Naive thymus-derived CD4-positive, alpha-beta T cell (primary cell): ENCODE measurements around the gene IL19. TPM values are rescaled to one million over a fixed set of nuclear protein-coding genes. Genes with fewer than 3 reads are reported as not detected.
"Not testable (repeated sequence)": the region's sequence is repeated elsewhere in the genome, so short reads cannot be mapped to it uniquely, and the experiment has no call there.

Experiments used
- ATAC-seq: fragments of 150-1000 bp; cut with Tn5 transposase; 2 replicates; pipeline ENCODE4 v1.10.0; 2021; ENCODE audit warnings: mild to moderate bottlenecking, moderate library complexity
- CTCF ChIA-PET: fragments of 350-600 bp; sonication (Branson Sonifier 250); formaldehyde crosslinking; loops from one replicate; lab custom pipeline; 2021; ENCODE audit warnings: antibody characterized with exemption; lab: Charles Lee
- POLR2A ChIA-PET: fragments of 350-600 bp; sonication (Branson Sonifier 250); formaldehyde crosslinking; loops from one replicate; lab custom pipeline; 2021; ENCODE audit warnings: antibody characterized with exemption, inconsistent platforms; lab: Charles Lee
- DNase-seq, 9 donors: peaks; one replicate each; pipeline versions ENCODE4 v3.0.0 to v3.0.0-alpha.2; 2020 to 2022; ENCODE audit warnings: mixed read lengths in 1 of 9
- H3K27ac ChIP-seq: one replicate; pipeline ENCODE4 v1.7.0; 2013; ENCODE audit warnings: mild to moderate bottlenecking, low read depth, low read length, moderate library complexity
- H3K27me3 ChIP-seq, 2 donors: one replicate each; pipeline ENCODE4 v1.7.0; 2013; ENCODE audit warnings: low read length in 2 of 2, mild to moderate bottlenecking in 2 of 2, moderate library complexity in 2 of 2; ENCODE audit not compliant: control insufficient read depth in 2 of 2, insufficient read depth in 2 of 2
- H3K36me3 ChIP-seq, 3 experiments: 1 replicate in 2 of 3; 2 replicates in 1 of 3; pipeline ENCODE4 v1.7.0; 2013; ENCODE audit warnings: low read length in 3 of 3, mild to moderate bottlenecking in 3 of 3, moderate library complexity in 1 of 3; ENCODE audit not compliant: insufficient read depth in 3 of 3, control insufficient read depth in 2 of 3
- H3K4me1 ChIP-seq, 2 donors: one replicate each; pipeline ENCODE4 v1.7.0; 2013; ENCODE audit warnings: low read length in 2 of 2, mild to moderate bottlenecking in 2 of 2, moderate library complexity in 1 of 2; ENCODE audit not compliant: control insufficient read depth in 2 of 2, insufficient read depth in 2 of 2
- H3K4me3 ChIP-seq: 2 replicates; pipeline ENCODE4 v1.7.0; 2013; ENCODE audit warnings: mild to moderate bottlenecking, low read length
- H3K9me3 ChIP-seq, 3 experiments: 1 replicate in 2 of 3; 2 replicates in 1 of 3; pipeline ENCODE4 v1.7.0; 2013; ENCODE audit warnings: low read length in 3 of 3; ENCODE audit not compliant: control insufficient read depth in 2 of 3
- H3K27ac Mint-ChIP-seq, 9 donors: one replicate each; pipeline ENCODE4 v1.8.0; 2020 to 2022; ENCODE audit warnings: mixed read lengths in 9 of 9, mild to moderate bottlenecking in 8 of 9, moderate library complexity in 5 of 9, inconsistent platforms in 2 of 9
- H3K27me3 Mint-ChIP-seq, 5 donors: one replicate each; pipeline ENCODE4 v1.8.0; 2021 to 2022; ENCODE audit warnings: mixed read lengths in 5 of 5, mild to moderate bottlenecking in 1 of 5
- H3K36me3 Mint-ChIP-seq, 5 donors: one replicate each; pipeline ENCODE4 v1.8.0; 2020 to 2022; ENCODE audit warnings: mixed read lengths in 5 of 5, mild to moderate bottlenecking in 3 of 5, inconsistent platforms in 1 of 5
- H3K4me1 Mint-ChIP-seq, 7 donors: one replicate each; pipeline ENCODE4 v1.8.0; 2020 to 2022; ENCODE audit warnings: mixed read lengths in 7 of 7, mild to moderate bottlenecking in 3 of 7, inconsistent platforms in 1 of 7
- H3K4me3 Mint-ChIP-seq, 10 donors: one replicate each; pipeline ENCODE4 v1.8.0; 2020 to 2022; ENCODE audit warnings: mild to moderate bottlenecking in 10 of 10, mixed read lengths in 10 of 10, moderate library complexity in 6 of 10, inconsistent platforms in 2 of 10
- H3K9me3 Mint-ChIP-seq, 11 donors: one replicate each; pipeline ENCODE4 v1.8.0; 2020 to 2022; ENCODE audit warnings: mixed read lengths in 11 of 11, mild to moderate bottlenecking in 4 of 11, inconsistent platforms in 1 of 11, moderate library complexity in 1 of 11
- intact Hi-C, 2 donors: fragments of 100-400 bp; cut with micrococcal nuclease; formaldehyde crosslinking; loops; one replicate each; pipeline ENCODE4 v1.15.1; 2023
- polyA plus RNA-seq, 2 donors: library from polyadenylated mRNA; unstranded; fragments of 300-500 nt; fragmentation: Illumina TruSeq; gene quantifications; one replicate each; pipeline ENCODE4 v1.2.3, GENCODE V29; 2021
- total RNA-seq, 6 experiments: library from RNA in 5 of 6; stranded (reverse) in 5 of 6; gene quantifications; 1 replicate in 5 of 6; 2 replicates in 1 of 6; pipeline ENCODE4 v1.2.3 and lab custom pipeline; 2021 to 2026

Gene IL19
- total and polyA plus RNA-seq, 7 experiments from 2014 or later = not detected

GRCh38 chr1:206852662-206853061 lies 82.1 kb downstream of the IL19 start:
- H3K36me3 ChIP-seq, H3K4me1 ChIP-seq, H3K4me3 ChIP-seq, H3K36me3 Mint-ChIP-seq, DNase-seq, H3K27me3 ChIP-seq, H3K27ac ChIP-seq, intact Hi-C loops, H3K9me3 Mint-ChIP-seq, H3K4me3 Mint-ChIP-seq, H3K27ac Mint-ChIP-seq, ATAC-seq, H3K9me3 ChIP-seq: not testable (repeated sequence)
- ChIA-PET CTCF (interaction anchor here (1.0 kb wide), 1 partner anchor 126 kb away, joined by 3 read pairs; no protein-coding TSS in a partner anchor), POLR2A (interaction anchor here (1.0 kb wide), 1 partner anchor 11 kb away, joined by 3 read pairs; no protein-coding TSS in a partner anchor)
- H3K27me3 Mint-ChIP-seq = peaks cover 0 to 53% (median 0%) of the 10 kb centered on the region in 5 donors
- peaks cover 3 to 13% (median 11%) of the 10 kb centered on the region in 7 donors for H3K4me1 Mint-ChIP-seq

- H3K27ac Mint-ChIP-seq, H3K4me3 ChIP-seq, H3K9me3 ChIP-seq, ATAC-seq, H3K36me3 Mint-ChIP-seq, intact Hi-C loops, H3K9me3 Mint-ChIP-seq, H3K4me3 Mint-ChIP-seq, H3K36me3 ChIP-seq, DNase-seq, H3K27me3 ChIP-seq, H3K4me1 ChIP-seq, H3K27ac ChIP-seq: not testable (repeated sequence)
- Mint-ChIP-seq H3K4me1 (peaks cover 7 to 17% (median 11%) of the 10 kb centered on the region in 7 donors), H3K27me3 (peaks cover 0 to 49% (median 0%) of the 10 kb centered on the region in 5 donors)
- ChIA-PET POLR2A (interaction anchor here (0.6 to 0.7 kb wide), 2 partner anchors 25 to 133 kb away, joined by 3 to 4 read pairs; no protein-coding TSS in a partner anchor), CTCF (interaction anchor here (0.6 to 1.0 kb wide), 2 partner anchors 65 to 127 kb away, joined by 3 read pairs; no protein-coding TSS in a partner anchor)
Measured at GRCh38 chr1:206853696-206854095, 83.1 kb downstream of the IL19 start.

- peaks cover 0 to 14% of the 10 kb centered on the region in 2 donors for H3K4me1 ChIP-seq
- DNase-seq = no peak
- no peak overlapping the region for H3K27ac ChIP-seq
- no peaks in the 10 kb centered on the region for H3K9me3 ChIP-seq
- ATAC-seq = no peak
- H3K27me3 Mint-ChIP-seq = peaks cover 0 to 42% (median 0%) of the 10 kb centered on the region in 5 donors
- H3K36me3 ChIP-seq = no peaks in the 10 kb centered on the region
- ChIA-PET CTCF (interaction anchor here (1.6 kb wide), 1 partner anchor 22 kb away, joined by 5 read pairs; no protein-coding TSS in a partner anchor), POLR2A (interaction anchor here (0.8 kb wide), 1 partner anchor 45 kb away, joined by 4 read pairs; no protein-coding TSS in a partner anchor)
- H3K27me3 ChIP-seq = no peaks in the 10 kb centered on the region
- peaks cover 0 to 7% (median 0%) of the 10 kb centered on the region in 5 donors for H3K36me3 Mint-ChIP-seq
- H3K4me3 ChIP-seq = no peak overlapping the region
- intact Hi-C loops = no loop called here
- no peak overlapping the region for H3K4me3 Mint-ChIP-seq
- H3K9me3 Mint-ChIP-seq = peaks cover 0 to 7% (median 0%) of the 10 kb centered on the region in 11 donors
- no peak overlapping the region for H3K27ac Mint-ChIP-seq
- peaks cover 7 to 25% (median 18%) of the 10 kb centered on the region in 7 donors for H3K4me1 Mint-ChIP-seq
Measured at GRCh38 chr1:206854401-206855129, 84.0 kb downstream of the IL19 start.

GRCh38 chr1:206855859-206856258 lies 85.3 kb downstream of the IL19 start:
- Histone ChIP-seq H3K4me1 (peaks cover 0 to 15% of the 10 kb centered on the region in 2 donors), H3K27me3 (no peaks in the 10 kb centered on the region), H3K27ac (no peak overlapping the region), H3K36me3 (no peaks in the 10 kb centered on the region), H3K4me3 (no peak overlapping the region), H3K9me3 (no peaks in the 10 kb centered on the region)
- intact Hi-C loops = loop anchor here in 1 of 2 donors (2.0 kb wide), 3 partner anchors 47 to 127 kb away; no protein-coding TSS in a partner anchor
- ChIA-PET POLR2A (interaction anchor here (0.9 to 6.0 kb wide), 6 partner anchors 10 to 67 kb away, joined by 3 to 42 read pairs (median 5); no protein-coding TSS in a partner anchor), CTCF (interaction anchor here (0.8 to 3.0 kb wide), 5 partner anchors 19 to 121 kb away, joined by 3 to 7 read pairs (median 4); no protein-coding TSS in a partner anchor)
- no peak for ATAC-seq
- H3K4me3 Mint-ChIP-seq = no peak overlapping the region
- peaks cover 0 to 7% (median 0%) of the 10 kb centered on the region in 5 donors for H3K36me3 Mint-ChIP-seq
- peaks cover 0 to 7% (median 0%) of the 10 kb centered on the region in 11 donors for H3K9me3 Mint-ChIP-seq
- H3K27ac Mint-ChIP-seq = peak overlapping the region in 1 of 9 donors; percentile 14
- H3K4me1 Mint-ChIP-seq = peaks cover 7 to 31% (median 24%) of the 10 kb centered on the region in 7 donors
- peaks cover 0 to 35% (median 0%) of the 10 kb centered on the region in 5 donors for H3K27me3 Mint-ChIP-seq
- DNase-seq = no peak

GRCh38 chr1:206856674-206857464 lies 86.3 kb downstream of the IL19 start:
- CTCF ChIA-PET = interaction anchor here (0.6 to 3.0 kb wide), 9 partner anchors 20 to 216 kb away, joined by 3 to 7 read pairs (median 4); partner anchors contain the start of gene FCMR

More at GRCh38 chr1:206856674-206857464, 86.3 kb downstream of the IL19 start:
- H3K9me3 Mint-ChIP-seq = peaks cover 0 to 7% (median 0%) of the 10 kb centered on the region in 11 donors
- peak; percentile 54 for ATAC-seq
- POLR2A ChIA-PET = interaction anchor here (0.6 to 6.0 kb wide), 9 partner anchors 9 to 132 kb away, joined by 3 to 42 read pairs (median 5); no protein-coding TSS in a partner anchor
- H3K27ac Mint-ChIP-seq = peak overlapping the region in 1 of 9 donors; percentile 55
- peak in 5 of 9 donors; percentile 19 to 32 (median 28) for DNase-seq
- no peaks in the 10 kb centered on the region for H3K27me3 ChIP-seq
- peaks cover 0 to 15% of the 10 kb centered on the region in 2 donors for H3K4me1 ChIP-seq
- no peak overlapping the region for H3K4me3 ChIP-seq
- H3K27ac ChIP-seq = no peak overlapping the region
- no peak overlapping the region for H3K4me3 Mint-ChIP-seq
- peaks cover 0 to 7% (median 0%) of the 10 kb centered on the region in 5 donors for H3K36me3 Mint-ChIP-seq
- no peaks in the 10 kb centered on the region for H3K36me3 ChIP-seq
- peaks cover 7 to 31% (median 24%) of the 10 kb centered on the region in 7 donors for H3K4me1 Mint-ChIP-seq
- intact Hi-C loops = loop anchor here in 1 of 2 donors (1.0 to 2.0 kb wide), 4 partner anchors 48 to 126 kb away; no protein-coding TSS in a partner anchor
- H3K27me3 Mint-ChIP-seq = peaks cover 0 to 32% (median 0%) of the 10 kb centered on the region in 5 donors
- H3K9me3 ChIP-seq = no peaks in the 10 kb centered on the region
